HPDE6-E6E7 (cell line): ENCODE results near the gene SKOR2.
A peak's percentile ranks its signal among the peaks of the same experiment; 100 is the strongest.
"Not testable (repeated sequence)": the region's sequence is repeated elsewhere in the genome, so short reads cannot be mapped to it uniquely, and the experiment has no call there.

Experiments
- DNase-seq: peaks from one replicate; pipeline ENCODE4 v3.0.0; 2011; ENCODE audit warnings: missing footprints; ENCODE audit errors: extremely low spot score

The SKOR2 gene

GRCh38 chr18:47203626-47204464, 47.6 kb downstream of the SKOR2 start:
- DNase-seq = no peak

DNA sequence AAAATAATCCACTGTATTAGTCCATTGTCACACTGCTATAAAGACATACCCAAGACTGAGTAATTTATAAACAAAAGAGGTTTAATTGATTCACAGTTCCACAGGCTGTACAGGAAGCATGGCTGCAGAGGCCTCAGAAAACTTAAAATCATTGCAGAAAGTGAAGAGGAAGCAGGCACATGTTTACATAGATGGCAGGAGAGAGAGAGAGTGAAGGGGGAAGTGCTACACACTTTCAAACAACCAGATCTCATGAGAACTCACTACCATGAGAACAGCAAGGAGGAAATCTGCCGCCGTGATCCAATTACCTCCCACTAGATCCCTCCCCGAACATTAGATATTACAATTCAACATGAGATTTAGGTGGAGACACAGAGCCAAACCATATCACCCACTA, 55.5 kb downstream of the SKOR2 start:
- not testable (repeated sequence) for DNase-seq

DNA sequence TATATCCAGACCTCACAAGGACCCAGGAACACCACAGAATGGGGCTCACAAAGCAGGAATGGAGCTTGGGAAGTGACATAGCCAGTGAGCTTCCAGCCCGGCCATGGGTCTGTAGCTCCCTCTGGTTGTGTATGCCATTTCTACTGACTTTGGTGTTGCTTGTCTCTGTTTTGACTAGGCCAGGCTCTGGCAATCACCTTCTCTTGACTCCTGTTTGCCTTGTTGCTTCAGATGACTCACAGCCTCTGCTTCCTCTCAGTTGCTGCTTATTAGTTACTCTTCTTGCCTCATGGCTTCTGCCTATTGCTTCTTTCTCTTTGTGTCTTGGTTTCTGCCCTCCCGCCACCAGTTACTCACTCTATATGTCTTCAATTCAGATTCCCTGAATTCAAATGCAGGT, 59.5 kb downstream of the SKOR2 start:
- DNase-seq = no peak

DNA sequence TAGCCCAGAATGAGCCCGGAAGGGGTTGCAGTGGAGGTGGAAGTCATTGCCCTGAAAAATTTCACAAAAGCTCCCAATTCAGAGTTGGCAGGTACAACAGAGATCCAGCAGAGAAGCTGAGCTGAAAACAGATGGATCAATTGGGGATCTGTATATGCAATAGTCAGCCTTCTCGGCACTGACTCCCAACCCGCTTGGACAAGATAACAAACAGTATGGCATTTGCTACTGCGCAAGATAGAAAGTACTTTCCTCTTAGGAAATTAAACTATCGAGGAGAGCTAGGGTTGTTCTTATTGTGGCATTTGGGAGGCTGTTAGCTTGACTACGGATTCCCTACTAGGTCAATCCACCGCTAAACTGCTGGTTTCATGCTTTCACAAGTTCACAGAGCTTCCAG, 63.7 kb downstream of the SKOR2 start:
- no peak for DNase-seq

GRCh38 chr18:47184419-47185050, 66.9 kb downstream of the SKOR2 start:
- DNase-seq = no peak

DNA sequence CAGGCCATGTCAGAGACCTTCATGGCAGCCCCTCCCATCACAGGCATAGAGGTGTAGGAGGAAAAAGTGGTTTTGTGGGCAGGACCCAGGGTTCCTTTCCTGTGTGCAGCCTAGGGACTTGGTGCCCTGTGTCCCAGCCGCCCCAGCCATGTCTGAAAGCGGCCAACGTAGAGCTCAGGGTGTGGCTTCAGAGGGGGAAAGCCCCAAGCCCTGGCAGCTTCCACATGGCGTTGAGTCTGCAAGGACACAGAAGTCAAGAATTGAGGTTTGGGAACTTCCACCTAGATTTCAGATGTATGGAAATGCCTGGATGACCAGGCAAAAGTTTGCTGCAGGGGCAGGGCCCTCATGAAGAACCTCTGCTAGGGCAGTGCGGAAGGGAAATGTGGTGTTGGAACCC, 69.3 kb downstream of the SKOR2 start:
- not testable (repeated sequence) for DNase-seq

- DNase-seq = no peak
Observed at GRCh38 chr18:47180765-47181164, 70.7 kb downstream of the SKOR2 start.

GRCh38 chr18:47179520-47179919, 71.9 kb downstream of the SKOR2 start:
- no peak for DNase-seq

DNA sequence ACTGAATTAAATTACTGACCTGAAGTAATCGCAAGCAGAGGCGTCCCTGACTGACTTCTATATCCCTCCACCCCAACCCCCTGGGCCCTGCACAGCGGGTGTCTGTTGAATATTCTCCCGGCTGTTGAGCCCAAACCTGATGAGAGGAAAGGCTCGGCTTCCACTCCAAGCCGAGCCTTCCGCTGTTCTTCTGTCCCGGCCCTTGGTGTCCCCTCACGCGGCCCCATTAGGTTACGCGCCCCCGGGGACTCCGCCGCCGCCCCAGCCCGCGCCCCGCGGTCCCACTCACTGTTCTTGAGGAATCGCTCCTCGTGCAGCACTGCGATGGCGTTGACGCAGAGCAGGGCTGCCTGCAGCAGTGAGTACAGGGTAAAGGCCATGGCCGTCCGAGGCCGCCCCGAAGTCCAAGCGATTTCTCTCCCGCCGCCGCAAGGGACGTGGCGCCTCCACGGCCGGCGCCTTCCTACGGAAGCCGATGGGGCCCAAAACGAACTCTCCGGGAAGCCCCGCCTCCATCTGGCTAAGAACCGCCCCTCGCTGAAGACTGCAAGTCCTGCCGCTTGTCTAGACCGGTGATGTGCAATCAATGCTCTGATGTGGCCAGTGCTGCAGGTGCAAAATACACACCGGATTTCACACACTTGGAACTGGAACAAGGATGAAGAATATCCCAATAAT, 75.4 kb downstream of the SKOR2 start, which contains the start of gene IER3IP1:
IER3IP1 (minus strand) TSS at position 467 of the 678 bp plus-strand sequence; CDS start at position 380, 87 bp downstream.
- DNase-seq = peak; percentile 73

DNA sequence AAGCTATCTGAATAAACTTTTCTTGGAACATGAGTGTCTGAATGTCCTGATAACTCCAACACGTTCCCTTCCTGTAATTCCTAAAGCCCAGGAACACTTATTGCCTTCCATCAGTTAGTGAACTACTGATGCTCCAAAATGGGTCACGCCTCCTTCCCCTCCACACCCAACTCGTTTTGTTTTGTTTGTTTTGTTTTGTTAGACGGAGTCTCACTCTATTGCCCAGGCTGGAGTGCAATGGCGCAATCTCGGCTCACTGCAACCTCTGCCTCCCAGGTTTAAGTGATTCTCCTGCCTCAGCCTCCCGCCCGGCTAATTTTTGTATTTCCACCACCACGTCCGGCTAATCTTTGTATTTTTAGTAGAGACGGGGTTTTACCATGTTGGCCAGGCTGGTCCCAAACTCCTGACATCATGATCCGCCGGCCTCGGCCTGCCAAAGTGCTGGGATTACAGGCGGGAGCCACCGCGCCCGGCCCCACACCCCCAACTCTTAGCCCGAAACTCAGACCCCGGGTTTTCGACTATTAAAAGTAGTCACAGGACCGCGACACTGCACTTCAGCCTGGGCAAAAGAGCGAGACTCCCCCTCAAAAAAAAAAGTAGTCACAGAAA, 76.1 kb downstream of the SKOR2 start:
- DNase-seq = no peak

- DNase-seq = peak; percentile 75
Observed at GRCh38 chr18:47174545-47175116, 76.8 kb downstream of the SKOR2 start.

DNA sequence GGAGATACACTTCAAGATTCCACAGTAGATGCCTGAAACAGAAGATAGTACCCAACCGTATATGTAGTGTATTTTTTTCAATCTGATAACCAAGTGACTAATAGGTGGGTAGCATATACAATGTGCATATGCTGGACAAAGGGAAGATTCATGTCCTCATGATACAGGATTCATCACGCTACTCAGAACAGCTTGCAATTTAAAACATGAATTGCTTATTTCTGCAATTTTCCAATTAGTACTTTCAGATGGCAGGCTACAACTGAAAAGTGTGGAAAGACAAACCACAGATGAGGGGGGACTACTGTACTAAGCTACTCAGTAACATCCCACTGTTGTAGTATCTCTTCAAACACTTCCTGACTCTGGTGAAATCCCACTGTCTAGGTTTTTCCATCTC, 79.0 kb downstream of the SKOR2 start:
- no peak for DNase-seq

DNA sequence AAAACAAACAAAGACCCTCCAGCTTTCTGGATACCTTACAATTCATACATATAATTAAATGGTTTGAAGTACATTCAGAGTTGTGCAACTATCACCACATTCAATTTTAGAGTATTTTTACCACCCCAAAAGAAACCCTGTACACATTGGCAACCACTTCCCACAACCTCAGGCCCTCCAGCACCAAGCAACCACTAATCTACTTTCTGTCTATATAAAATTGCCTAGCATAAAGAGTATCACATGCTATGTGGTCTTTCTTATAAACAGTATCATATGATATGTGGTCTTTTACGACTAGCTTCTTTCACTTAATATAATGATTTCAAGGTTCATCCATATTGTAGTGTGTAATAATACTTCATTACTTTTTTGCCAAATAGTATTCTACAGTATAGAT, 82.5 kb downstream of the SKOR2 start:
- no peak for DNase-seq

GRCh38 chr18:47168509-47168908, 83.0 kb downstream of the SKOR2 start:
- no peak for DNase-seq

DNA sequence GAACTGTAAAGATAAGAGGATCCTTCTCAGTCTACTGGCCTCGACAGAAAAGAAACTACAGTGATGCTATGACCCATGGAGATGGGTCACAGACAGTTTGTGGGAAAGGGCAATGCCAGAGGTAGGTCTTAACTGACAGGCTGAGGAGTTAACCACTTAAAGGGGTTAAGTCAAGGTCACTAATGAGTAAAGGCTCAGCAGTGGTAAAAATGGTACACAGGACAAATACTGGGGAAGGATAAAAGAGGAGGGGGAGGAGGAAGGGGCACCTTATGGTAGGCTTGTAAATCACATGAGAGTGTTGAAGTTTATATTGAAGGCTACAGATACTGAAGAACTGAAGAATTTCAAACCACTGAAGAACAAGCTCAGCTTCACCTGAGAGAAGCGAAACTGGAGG, 85.2 kb downstream of the SKOR2 start:
- no peak for DNase-seq

DNA sequence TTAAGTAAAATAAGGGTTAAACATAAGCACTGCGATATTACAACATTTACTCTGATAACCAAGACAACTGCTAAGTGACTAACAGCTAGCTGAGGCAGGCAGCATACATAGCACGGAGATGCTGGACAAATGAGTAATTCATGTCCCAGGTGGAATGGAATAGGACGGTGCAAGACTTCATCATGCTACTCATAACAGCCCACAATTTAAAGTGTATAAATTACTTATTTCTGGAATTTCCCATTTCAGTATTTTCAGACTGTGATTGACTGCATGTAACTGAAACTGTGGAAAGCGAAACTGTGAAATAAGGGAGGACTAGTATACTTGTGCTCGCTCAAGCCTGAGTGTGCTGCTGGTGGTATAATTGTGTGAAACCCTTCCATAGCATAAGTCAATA, 88.2 kb downstream of the SKOR2 start:
- peak; percentile 32 for DNase-seq

DNA sequence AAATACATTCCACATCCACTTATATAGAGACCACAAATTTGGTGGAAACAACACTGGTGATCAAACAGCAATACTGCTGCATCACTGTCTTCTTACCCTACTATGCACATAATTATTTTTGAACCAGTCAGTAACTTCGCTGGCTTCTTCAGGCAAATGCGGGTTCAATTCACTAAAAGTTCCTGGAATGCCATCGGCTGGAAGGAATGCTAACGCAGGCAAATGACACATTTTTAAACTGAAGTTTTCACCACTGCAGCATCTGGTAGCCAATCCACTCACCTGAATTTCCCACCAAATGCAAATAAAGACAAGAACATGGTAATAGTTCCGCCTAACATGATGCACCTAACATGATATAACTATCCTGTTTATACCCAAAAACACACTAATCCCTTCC, 91.2 kb downstream of the SKOR2 start:
- no peak for DNase-seq

GRCh38 chr18:47158404-47158803, 93.1 kb downstream of the SKOR2 start:
- DNase-seq = not testable (repeated sequence)
